ENCODE results near the gene SGIP1. TPM values are rescaled to one million over a fixed set of nuclear protein-coding genes. Genes with fewer than 3 reads are reported as not detected.
A peak's percentile ranks its signal among the peaks of the same experiment; 100 is the strongest.

Gene SGIP1
- total RNA-seq, 1 donor from 2014 or later, result 7.7 TPM

DNA sequence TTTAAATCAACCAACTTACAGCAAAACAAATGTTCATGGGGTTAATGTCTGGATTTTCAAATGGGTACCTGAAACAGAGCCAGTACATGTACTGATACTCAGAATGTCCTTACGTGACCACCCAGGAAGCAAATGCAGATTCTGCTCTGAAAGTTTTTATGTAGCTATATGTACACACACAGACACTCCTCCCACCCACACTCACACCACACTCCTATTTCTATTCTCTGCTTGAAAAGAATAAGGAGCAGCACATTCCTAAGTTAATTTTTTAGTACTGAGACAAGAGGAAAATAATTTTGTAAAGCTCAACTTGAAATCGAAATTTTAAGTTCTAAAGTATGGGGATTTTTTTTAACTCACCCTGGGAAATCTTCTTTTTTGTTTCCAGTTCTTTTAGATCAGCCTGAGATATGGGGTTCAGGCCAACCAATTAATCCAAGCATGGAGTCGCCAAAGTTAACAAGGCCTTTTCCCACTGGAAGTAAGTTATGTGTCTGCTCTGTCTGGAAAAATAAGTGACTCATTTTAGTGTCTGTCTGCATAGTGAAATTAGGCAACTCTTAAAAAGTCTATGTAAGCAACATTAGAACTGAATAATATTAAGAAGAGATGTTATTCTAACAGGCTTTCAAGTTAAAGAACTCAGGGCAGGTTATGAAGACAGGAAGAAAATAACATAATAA lies 142.8 kb downstream of the SGIP1 start:
- DNase-seq (ENCODE audit: low read depth, low spot score), result peak; percentile 33

- no peak for DNase-seq (ENCODE audit: low read depth, low spot score)
Observed at GRCh38 chr1:66678146-66678545, 144.2 kb downstream of the SGIP1 start.

GRCh38 chr1:66679140-66679539 lies 145.2 kb downstream of the SGIP1 start:
- no peak for DNase-seq (ENCODE audit: low read depth, low spot score)

DNA sequence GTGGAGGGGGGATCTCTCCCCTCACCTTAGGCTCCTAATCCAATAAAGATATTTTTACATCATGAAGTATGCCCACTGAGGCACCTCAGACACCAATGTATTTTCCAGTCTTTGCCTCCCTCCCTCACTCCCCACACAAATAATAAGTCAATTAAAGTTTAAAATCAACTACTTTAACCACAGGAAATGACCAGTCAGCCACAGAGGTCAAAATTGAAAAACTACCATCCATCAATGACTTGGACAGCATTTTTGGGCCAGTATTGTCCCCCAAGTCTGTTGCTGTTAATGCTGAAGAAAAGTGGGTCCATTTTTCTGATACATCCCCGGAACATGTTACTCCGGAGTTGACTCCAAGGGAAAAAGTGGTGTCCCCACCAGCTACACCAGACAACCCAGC lies 147.7 kb downstream of the SGIP1 start:
- DNase-seq (ENCODE audit: low read depth, low spot score), result no peak

DNA sequence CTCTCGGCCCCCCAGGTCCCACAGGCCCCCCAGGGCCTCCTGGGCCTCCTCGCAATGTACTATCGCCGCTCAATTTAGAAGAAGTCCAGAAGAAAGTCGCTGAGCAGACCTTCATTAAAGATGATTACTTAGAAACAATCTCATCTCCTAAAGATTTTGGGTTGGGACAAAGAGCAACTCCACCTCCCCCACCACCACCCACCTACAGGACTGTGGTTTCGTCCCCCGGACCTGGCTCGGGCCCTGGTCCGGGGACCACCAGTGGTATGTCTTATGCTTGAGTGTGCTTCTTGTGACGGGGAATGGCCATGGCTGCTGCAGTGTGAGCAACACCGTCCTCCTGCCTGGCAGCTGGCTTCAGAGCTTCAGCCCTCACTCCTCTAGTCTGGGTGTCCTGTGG lies 148.2 kb downstream of the SGIP1 start:
- DNase-seq (ENCODE audit: low read depth, low spot score), result no peak

- DNase-seq (ENCODE audit: low read depth, low spot score), result no peak
Observed at GRCh38 chr1:66684353-66684752, 150.4 kb downstream of the SGIP1 start.

DNA sequence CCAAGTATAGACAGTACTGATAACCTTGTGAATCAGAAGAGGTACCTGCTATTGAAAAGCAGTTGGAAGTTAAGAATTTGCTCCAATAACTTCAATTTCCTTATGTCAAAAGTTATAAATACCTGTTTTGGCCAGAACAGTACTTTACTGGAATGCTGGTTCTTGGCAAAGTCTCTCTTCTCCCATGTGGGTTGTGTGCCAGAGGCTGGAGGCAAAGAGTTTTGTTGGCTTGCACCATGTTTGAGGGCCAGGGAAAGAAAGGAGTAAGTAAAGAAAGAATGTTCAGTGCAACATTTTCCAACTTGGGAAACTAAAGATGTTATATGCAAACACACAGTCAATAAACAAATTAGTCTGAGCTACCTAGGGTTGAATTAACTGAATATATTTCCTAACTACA lies 151.3 kb downstream of the SGIP1 start:
- no peak for DNase-seq (ENCODE audit: low read depth, low spot score)

GRCh38 chr1:66685670-66686069 lies 151.7 kb downstream of the SGIP1 start:
- DNase-seq (ENCODE audit: low read depth, low spot score), result no peak

- DNase-seq (ENCODE audit: low read depth, low spot score), result no peak
Observed at GRCh38 chr1:66686406-66686805, 152.5 kb downstream of the SGIP1 start.

DNA sequence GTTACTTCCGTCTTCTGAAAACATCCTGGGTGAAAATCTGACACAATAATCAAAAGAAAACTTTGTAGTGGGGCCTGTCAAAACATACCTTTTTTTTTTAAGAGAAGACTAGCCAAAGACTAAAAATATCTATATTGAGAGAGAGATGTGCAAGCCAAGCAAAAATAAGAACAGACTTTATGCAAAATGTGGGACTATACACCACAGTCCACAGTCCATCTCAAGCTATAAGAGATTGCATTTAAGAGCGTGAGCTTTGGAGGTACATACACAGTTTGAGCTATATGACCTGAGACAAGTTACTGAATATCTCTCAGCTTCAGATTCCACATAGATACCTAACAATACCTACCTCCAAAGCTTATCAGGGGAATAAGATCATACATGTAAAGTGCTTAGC lies 153.4 kb downstream of the SGIP1 start:
- DNase-seq (ENCODE audit: low read depth, low spot score), result no peak

DNA sequence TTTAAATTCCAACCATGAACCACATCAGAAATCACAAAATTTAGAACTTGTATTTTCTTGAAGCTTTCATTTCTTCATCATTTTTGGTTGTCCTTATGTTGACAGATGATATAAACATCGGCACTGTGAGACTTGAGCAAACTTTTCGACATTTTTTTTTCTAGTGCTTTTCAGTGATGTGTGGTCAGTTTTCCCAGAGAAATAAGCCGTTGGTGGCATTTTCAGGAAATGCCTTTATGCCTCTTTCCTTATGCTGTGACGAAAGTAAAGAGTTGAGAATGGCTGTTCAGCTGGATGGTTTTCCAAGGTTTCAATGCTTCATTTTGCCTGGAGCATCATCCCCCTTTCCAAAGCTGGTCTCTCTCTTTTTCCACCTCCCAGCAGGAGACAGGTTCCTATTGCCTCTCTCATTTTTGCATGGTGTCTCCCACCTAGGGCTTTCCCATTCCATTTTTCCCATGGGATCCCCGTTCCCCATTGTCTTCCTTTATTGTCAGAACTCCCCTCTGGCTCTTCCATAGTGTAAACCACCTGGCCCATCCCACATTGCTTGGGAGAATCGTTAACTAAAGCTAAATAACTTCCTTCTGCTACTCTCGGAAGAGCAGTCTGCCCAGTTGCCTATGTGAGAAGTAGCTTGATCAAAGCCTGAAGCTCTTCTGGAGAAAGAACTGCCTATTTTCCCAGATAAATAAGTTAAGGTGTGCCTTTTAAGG lies 156.9 kb downstream of the SGIP1 start:
- DNase-seq (ENCODE audit: low read depth, low spot score), result no peak

DNA sequence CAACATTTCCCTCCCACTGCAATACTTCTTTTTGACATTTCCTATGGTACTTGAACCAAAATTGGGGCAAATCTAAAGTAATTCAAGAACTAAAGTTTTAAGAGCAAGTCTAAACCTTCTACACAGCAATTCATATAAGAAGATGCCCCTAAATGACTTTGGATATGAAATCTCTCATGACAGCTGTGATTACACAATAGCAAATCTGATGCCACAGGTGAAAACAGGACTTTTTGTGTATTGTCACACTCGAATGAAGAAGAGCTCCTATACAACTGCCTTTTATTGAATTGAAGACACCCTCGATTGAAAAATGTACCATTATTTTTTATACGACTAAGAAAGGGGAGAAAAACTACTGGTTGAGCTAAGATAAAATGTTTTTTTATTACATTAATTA lies 158.7 kb downstream of the SGIP1 start:
- DNase-seq (ENCODE audit: low read depth, low spot score), result no peak

DNA sequence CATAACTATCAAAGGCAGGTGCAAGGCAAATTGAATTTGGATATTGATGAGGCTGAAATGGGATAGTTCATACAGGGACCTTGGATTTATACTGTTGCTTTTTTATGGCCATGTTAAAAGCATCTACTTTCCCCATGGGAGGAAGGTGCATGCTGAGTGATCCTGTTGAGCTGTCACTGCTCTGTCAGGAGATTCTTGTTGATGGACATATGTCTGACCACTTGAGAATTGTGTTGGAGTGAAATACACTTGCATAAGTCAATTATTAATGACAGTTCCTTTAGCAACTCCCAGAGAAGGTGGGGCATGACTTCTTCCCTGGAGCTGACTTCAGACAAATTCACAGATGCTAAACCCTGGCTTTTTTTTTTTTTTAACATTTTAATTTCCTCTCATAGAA lies 159.9 kb downstream of the SGIP1 start:
- no peak for DNase-seq (ENCODE audit: low read depth, low spot score)

GRCh38 chr1:66695116-66695515 lies 161.2 kb downstream of the SGIP1 start:
- no peak for DNase-seq (ENCODE audit: low read depth, low spot score)

DNA sequence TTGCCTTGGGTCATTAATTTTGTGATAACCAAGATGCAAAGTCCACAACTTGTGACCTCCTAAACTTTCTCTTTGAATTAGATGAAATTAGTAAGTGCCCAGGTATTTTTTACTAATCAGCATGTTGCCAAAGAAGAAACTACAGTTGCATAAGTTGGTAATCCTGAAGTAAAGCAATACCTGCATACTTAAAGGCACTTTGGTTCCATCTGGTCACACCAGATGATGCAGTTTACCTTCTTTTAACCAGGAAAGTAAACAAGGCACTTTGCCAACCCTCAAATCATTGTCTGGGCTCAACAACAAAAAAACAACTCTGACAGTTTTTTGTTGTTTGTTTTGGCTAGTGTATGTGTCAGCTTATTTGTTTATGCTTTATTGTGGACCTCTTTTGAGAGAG lies 162.8 kb downstream of the SGIP1 start:
- DNase-seq (ENCODE audit: low read depth, low spot score), result no peak

- no peak for DNase-seq (ENCODE audit: low read depth, low spot score)
Observed at GRCh38 chr1:66699213-66699612, 165.3 kb downstream of the SGIP1 start.

- DNase-seq (ENCODE audit: low read depth, low spot score), result no peak
Observed at GRCh38 chr1:66704177-66704875, 170.4 kb downstream of the SGIP1 start.

GRCh38 chr1:66705110-66705509 lies 171.2 kb downstream of the SGIP1 start:
- DNase-seq (ENCODE audit: low read depth, low spot score), result no peak

DNA sequence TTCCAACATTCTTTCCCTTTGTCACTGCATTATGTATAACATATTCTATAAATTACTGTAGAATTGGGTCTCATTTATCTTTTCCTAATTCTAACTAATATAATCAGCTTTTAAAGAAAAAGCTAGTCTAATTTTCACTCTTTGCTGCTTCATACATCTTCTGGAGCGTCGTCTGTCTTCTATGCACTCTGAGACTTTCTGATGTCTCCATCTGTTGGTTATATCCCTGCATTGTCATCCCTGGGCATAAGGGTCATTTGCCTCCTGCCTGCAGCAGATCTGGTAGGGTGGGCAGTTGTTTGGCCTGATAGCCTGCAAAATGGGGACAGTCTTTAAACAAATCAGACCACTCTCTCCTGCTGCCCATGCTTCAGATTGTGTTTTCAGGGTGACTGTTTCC lies 177.5 kb downstream of the SGIP1 start:
- no peak for DNase-seq (ENCODE audit: low read depth, low spot score)

- DNase-seq (ENCODE audit: low read depth, low spot score), result no peak
Observed at GRCh38 chr1:66712839-66713238, 178.9 kb downstream of the SGIP1 start.

- DNase-seq (ENCODE audit: low read depth, low spot score), result no peak
Observed at GRCh38 chr1:66723985-66724384, 190.0 kb downstream of the SGIP1 start.

DNA sequence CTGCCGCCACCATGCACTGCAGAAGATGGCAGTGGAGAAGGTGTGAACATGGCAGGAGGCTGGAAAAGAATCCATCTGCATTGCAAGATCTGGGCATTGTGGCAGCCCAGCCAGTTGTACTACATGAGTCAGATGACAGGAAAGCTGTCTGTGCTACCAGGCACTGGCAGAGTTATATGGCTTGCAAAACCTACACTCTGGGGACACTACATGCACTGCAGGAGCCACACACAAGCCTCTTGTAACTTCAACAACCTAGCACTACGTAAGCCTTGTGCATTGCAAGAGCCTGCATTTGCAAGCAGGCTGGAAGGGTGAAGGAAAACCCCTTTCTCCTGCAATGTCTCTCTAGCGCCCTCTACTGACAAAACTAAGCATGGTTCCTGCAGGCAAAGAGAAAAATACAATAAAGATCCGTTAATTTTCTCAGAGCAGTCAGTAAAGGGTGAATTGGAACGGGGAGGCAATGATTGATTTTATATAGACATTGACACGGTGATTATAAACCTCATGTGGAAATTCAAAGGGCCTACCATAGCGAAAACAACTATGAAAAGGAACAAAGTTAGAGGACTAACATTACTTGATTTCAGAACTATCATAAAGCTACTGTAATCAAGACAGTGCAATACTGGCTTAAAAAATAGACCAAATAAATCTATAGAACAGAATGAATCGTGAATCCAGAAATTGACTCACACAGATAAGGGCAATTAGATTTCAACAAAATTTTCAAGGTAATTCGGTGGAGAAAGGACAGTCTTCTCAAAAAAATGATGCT lies 192.1 kb downstream of the SGIP1 start:
- peak; percentile 40 for DNase-seq (ENCODE audit: low read depth, low spot score)

All from pulmonary artery endothelial cell (primary cell).